PC-3 (cell line): Measurements from ENCODE around the gene GUCY1B1.

Source experiments
- CTCF ChIP-seq: fragments of 300-600 bp; sonication (generic); conservative IDR thresholded peaks from 2 replicates; pipeline ENCODE4 v1.5.1; 2017; ENCODE audit warnings: antibody characterized with exemption, low read depth, mild to moderate bottlenecking, low read length
- EZH2 ChIP-seq: fragments of 300-600 bp; sonication (generic); IDR thresholded peaks from one replicate; pipeline ENCODE4 v1.6.1; 2017; ENCODE audit warnings: antibody characterized with exemption, mild to moderate bottlenecking, low read length; ENCODE audit not compliant: unreplicated experiment

- TF ChIP-seq EZH2 (no peak), CTCF (no peak)
Observed at GRCh38 chr4:155761916-155762315, 3.1 kb downstream of the GUCY1B1 start.
